MG63 (cell line): ENCODE data around the gene SDK1. TPM values are rescaled to one million over a fixed set of nuclear protein-coding genes. Genes with fewer than 3 reads are reported as not detected.

Experiments used
- DNase-seq: peaks from one replicate; pipeline ENCODE4 v3.0.0-alpha.2; 2020
- H3K27me3 ChIP-seq: fragments of 250-450 bp; sonication (Bioruptor Pico); 2 replicates; pipeline ENCODE4 v1.5.1; 2020; ENCODE audit warnings: mild to moderate bottlenecking, moderate library complexity
- H3K36me3 ChIP-seq: fragments of 250-450 bp; sonication (Bioruptor Pico); 2 replicates; pipeline ENCODE4 v1.5.1; 2020; ENCODE audit warnings: mild to moderate bottlenecking, moderate library complexity
- H3K4me3 ChIP-seq: fragments of 250-450 bp; sonication (Bioruptor Pico); 2 replicates; pipeline ENCODE4 v1.5.1; 2020; ENCODE audit warnings: mild to moderate bottlenecking, moderate library complexity
- H3K9me3 ChIP-seq: fragments of 250-450 bp; sonication (Bioruptor Pico); 2 replicates; pipeline ENCODE4 v1.5.1; 2020; ENCODE audit warnings: mild to moderate bottlenecking, moderate library complexity
- total RNA-seq: library from RNA; depleted of rRNA; stranded (reverse); fragments of >200 nt; shearing (Covaris generic); gene quantifications from 2 replicates; pipeline ENCODE4 v1.2.3, GENCODE V29; 2014; ENCODE audit warnings: low replicate concordance; rRNA removed

Gene SDK1
- total RNA-seq, result 1.1 TPM in 1 of 2 replicates, not detected in the other

DNA sequence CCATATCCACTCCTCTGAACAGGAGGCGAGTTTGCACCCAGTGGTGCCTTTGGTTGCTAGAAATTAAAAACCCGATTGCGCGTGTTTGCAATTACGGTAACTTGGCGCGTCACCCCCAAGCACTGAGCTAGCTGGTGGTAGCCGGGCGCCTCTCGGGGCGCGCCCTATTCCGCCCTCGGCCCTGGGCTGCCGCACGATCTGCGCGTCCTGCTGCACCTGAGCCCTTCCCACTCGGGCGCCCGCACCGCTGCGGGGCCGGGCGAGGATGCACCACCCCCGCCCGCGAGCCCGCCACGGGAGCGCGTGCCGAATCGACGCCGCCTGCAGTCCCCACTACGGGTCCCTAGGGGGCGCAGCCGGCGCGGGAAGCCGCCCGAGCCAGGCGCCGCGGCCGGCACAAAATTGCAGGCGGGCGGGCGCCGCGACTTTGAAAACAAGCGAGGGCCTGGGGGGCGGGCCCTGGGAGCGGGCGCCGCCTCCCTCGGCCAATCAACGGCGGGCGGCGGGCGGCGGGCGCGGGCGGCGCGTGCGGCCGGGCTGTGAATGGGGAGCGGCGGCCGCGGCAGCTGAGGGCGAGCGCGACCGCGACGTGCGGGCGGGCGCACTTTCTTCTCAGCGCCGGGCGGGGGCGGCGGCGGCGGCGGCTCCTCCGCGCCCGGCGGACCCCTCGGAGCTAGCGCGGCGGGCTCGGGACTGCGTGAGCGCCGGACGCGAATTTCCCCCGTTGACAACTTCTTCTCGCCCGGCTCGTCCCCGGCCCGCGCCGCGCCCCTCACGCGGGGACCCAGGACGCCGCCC, at the start of gene SDK1:
SDK1 (plus strand) TSS at position 602 of the 798 bp plus-strand sequence. CDS start 335 bp downstream, outside the sequence.
- Histone ChIP-seq H3K4me3 (peak within 1 kb of the TSS; percentile 44), H3K9me3 (no peaks in the 10 kb centered on the region), H3K36me3 (no peaks in the 10 kb centered on the region), H3K27me3 (peaks cover 24% of the 10 kb centered on the region)
- DNase-seq, result peak; percentile 92

- no peaks in the 10 kb centered on the region for H3K27me3 ChIP-seq
- H3K36me3 ChIP-seq, result no peaks in the 10 kb centered on the region
- DNase-seq, result no peak
- H3K4me3 ChIP-seq, result no peak overlapping the region
- no peaks in the 10 kb centered on the region for H3K9me3 ChIP-seq
Measured at GRCh38 chr7:3254718-3255117, 46.3 kb upstream of the SDK1 start.

DNA sequence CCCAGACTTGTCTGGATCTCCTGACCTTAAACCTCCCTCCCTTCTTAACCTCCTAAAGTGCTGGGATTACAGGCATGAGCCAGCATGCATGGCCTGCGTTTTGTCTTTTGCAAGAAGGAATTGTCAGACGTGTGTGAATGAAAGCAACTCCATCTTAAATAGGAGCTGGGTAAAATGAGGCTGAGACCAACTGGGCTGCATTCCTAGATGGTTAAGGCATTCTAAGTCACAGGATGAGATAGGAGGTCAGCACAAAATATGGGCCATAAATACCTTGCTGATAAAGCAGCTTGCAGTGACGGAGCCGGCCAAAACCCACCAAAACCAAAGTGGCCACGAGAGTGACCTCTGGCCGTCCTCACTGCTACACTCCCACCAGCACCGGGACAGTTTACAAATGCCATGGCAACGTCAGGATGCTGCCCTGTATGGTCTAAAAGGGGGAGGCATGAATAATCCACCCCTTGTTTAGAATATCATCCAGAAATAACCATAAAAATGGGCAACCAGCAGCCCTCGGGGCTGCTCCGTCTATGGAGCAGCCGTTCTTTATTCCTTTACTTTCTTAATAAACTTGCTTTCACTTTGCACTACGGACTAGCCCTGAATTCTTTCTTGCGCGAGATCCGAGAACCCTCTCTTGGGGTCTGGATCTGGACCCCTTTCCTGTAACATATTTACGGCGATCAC, 41.2 kb upstream of the SDK1 start:
- Histone ChIP-seq H3K36me3 (no peaks in the 10 kb centered on the region), H3K9me3 (no peaks in the 10 kb centered on the region)
- no peak for DNase-seq

GRCh38 chr7:3260401-3260715, 40.7 kb upstream of the SDK1 start:
- DNase-seq, result peak; percentile 24
- peak overlapping the region; percentile 58 for H3K4me3 ChIP-seq
- H3K36me3 ChIP-seq, result no peaks in the 10 kb centered on the region
- peaks cover 2% of the 10 kb centered on the region for H3K27me3 ChIP-seq
- no peaks in the 10 kb centered on the region for H3K9me3 ChIP-seq

More for the DNA sequence above, 41.2 kb upstream of the SDK1 start:
- Histone ChIP-seq H3K27me3 (no peaks in the 10 kb centered on the region), H3K4me3 (peak overlapping the region; percentile 58)

- H3K27me3 ChIP-seq, result peaks cover 6% of the 10 kb centered on the region
- H3K36me3 ChIP-seq, result no peaks in the 10 kb centered on the region
- H3K4me3 ChIP-seq, result no peak overlapping the region
- no peak for DNase-seq
- H3K9me3 ChIP-seq, result no peaks in the 10 kb centered on the region
Measured at GRCh38 chr7:3264693-3265339, 36.2 kb upstream of the SDK1 start.

- H3K36me3 ChIP-seq, result no peaks in the 10 kb centered on the region
- no peak overlapping the region for H3K4me3 ChIP-seq
- H3K9me3 ChIP-seq, result no peaks in the 10 kb centered on the region
- peaks cover 6% of the 10 kb centered on the region for H3K27me3 ChIP-seq
- DNase-seq, result no peak
Measured at GRCh38 chr7:3265388-3265787, 35.7 kb upstream of the SDK1 start.

DNA sequence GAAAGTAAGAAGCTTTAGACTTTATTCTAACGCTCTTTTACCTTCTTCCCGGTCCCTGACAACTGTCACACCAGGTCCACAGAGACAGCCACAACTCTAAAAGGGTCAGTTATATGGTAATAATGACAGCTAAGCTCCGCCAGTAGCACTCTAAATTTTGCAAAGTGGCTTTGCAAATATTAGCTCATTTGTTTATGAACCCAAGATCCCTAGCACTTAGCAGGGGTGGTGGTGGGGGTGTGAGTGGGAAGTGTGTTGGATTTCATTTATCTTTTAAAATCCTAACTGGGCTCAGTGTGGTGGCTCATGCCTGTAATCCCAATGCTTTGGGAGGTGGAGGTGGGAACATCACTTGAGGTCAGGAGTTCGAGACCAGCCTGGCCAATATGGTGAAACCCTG, 34.8 kb upstream of the SDK1 start:
- H3K4me3 ChIP-seq, result no peak overlapping the region
- no peaks in the 10 kb centered on the region for H3K36me3 ChIP-seq
- no peak for DNase-seq
- H3K9me3 ChIP-seq, result no peaks in the 10 kb centered on the region
- H3K27me3 ChIP-seq, result peaks cover 6% of the 10 kb centered on the region

GRCh38 chr7:3267966-3268690, 32.9 kb upstream of the SDK1 start:
- Histone ChIP-seq H3K36me3 (no peaks in the 10 kb centered on the region), H3K4me3 (no peak overlapping the region), H3K9me3 (no peaks in the 10 kb centered on the region), H3K27me3 (peaks cover 6% of the 10 kb centered on the region)
- peak; percentile 88 for DNase-seq

DNA sequence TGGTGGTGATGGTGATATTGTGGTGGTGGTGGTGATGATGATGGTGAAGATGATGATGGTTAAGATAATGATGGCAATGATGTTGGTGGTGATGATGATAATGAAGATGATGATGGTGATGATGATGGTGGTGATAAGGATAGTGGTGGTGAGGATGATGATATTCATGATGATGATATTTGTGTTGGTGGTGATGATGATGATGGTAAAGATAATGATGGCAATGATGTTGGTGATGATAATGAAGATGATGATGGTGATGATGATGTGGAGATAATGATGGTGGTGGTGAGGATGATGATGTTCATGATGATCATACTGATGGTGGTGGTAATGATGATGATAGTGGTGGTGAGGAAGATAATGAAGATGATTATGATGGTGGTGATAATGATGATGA, 30.7 kb upstream of the SDK1 start:
- Histone ChIP-seq H3K4me3 (no peak overlapping the region), H3K27me3 (peaks cover 4% of the 10 kb centered on the region), H3K36me3 (no peaks in the 10 kb centered on the region), H3K9me3 (no peaks in the 10 kb centered on the region)
- DNase-seq, result no peak

DNA sequence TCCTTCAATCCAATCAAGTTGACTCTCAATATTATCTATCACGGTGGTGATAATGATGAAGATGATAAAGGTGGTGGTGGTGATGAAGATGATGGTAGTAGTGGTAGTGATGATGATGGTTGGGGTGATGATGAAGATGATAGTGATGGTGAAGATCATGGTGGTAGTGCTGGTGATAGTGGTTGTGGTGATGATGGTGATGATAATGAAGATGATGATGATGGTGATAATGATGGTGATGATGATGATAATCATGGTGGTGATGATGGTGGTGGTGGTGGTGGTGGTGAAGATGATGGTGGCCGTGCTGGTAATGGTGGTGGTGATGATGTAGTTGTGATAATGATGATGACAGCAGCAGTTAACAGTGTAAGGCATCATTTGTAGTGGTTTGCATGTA, 29.8 kb upstream of the SDK1 start:
- no peaks in the 10 kb centered on the region for H3K27me3 ChIP-seq
- H3K4me3 ChIP-seq, result no peak overlapping the region
- H3K36me3 ChIP-seq, result no peaks in the 10 kb centered on the region
- DNase-seq, result no peak
- no peaks in the 10 kb centered on the region for H3K9me3 ChIP-seq

DNA sequence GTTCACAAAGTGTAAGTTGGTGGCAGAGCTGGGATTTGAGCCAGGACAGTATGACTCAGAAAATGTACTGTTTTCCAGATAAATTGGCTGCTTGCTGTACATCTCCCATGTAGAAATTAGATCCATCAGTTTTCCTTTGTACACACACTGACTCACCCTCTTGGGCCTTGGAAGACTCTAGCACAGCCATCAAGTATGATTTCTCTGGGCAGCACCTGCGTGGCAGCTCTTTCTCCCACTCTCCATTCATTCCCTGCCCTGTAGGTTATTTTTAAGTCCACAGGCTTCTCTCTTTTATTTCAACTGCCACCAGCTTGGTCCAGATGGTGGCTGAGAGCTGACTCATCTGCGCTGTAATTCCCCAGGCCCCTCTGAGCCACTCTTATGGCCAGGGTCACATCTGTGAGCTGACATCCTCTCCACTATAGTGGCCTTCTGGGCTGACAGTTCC, 28.3 kb upstream of the SDK1 start:
- Histone ChIP-seq H3K36me3 (no peaks in the 10 kb centered on the region), H3K4me3 (no peak overlapping the region), H3K9me3 (no peaks in the 10 kb centered on the region), H3K27me3 (no peaks in the 10 kb centered on the region)
- DNase-seq, result peak; percentile 71

DNA sequence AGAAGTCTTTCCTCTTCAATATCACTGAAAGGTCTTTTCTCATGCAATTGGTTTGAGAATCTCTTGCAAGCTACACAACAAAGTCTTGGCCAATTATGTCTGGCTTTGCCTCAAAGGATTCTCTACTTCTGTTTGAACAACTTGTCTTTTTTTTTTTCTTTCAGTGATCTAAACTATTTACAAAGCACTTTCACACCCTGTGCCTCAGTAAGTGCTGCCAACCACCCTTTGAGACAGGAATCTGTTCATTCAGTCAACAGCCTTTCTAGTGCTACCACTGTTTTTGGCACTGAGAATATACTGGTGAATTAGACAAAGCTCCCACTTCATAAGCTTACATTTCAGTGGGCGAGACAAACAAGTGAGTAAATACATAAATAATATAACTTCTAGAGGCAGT, 26.9 kb upstream of the SDK1 start:
- no peak for DNase-seq
- no peaks in the 10 kb centered on the region for H3K9me3 ChIP-seq
- H3K27me3 ChIP-seq, result no peaks in the 10 kb centered on the region
- H3K36me3 ChIP-seq, result no peaks in the 10 kb centered on the region
- H3K4me3 ChIP-seq, result no peak overlapping the region

- no peaks in the 10 kb centered on the region for H3K27me3 ChIP-seq
- no peaks in the 10 kb centered on the region for H3K36me3 ChIP-seq
- DNase-seq, result no peak
- H3K9me3 ChIP-seq, result no peaks in the 10 kb centered on the region
- no peak overlapping the region for H3K4me3 ChIP-seq
Measured at GRCh38 chr7:3277604-3278572, 23.2 kb upstream of the SDK1 start.

GRCh38 chr7:3279147-3279818, 21.8 kb upstream of the SDK1 start:
- H3K36me3 ChIP-seq, result no peaks in the 10 kb centered on the region
- no peak for DNase-seq
- no peak overlapping the region for H3K4me3 ChIP-seq
- H3K9me3 ChIP-seq, result no peaks in the 10 kb centered on the region
- no peaks in the 10 kb centered on the region for H3K27me3 ChIP-seq

DNA sequence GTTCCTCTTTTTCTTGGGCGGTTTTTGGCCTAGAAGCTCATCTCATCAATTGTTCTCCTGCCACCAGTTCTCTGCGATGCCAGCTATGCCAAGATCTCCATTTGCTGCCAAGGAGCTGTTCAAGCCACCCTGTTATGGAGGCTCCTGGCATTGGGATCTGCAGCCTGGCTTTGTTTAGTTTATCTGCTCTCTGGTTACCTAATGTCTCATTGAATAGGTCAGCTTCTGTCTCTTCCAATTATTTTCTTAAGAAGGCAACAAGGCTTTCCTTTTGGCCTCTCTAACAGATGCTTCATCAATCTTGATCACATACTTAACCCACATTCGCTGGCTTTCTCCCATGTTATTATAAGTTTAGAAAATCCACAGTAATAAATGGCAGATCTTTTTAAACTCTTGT, 20.6 kb upstream of the SDK1 start:
- H3K27me3 ChIP-seq, result no peaks in the 10 kb centered on the region
- no peak overlapping the region for H3K4me3 ChIP-seq
- no peaks in the 10 kb centered on the region for H3K36me3 ChIP-seq
- DNase-seq, result peak; percentile 72
- no peaks in the 10 kb centered on the region for H3K9me3 ChIP-seq
